SK-N-SH treated with all-trans-retinoic acid at 6 μM for 48 hours (cell line): ENCODE measurements around the gene ANKRD44.

Experiments
- ATAC-seq: fragments of 200-7000 bp; cut with Tn5 transposase; 3 replicates; pipeline ENCODE4 v1.9.1; 2020; ENCODE audit warnings: mild to moderate bottlenecking, moderate library complexity
- ARNTL ChIP-seq: fragments of 450-650 bp; formaldehyde crosslinking; IDR thresholded peaks from 2 replicates; pipeline ENCODE4 v1.5.0; 2020; ENCODE audit warnings: low read depth, mild to moderate bottlenecking, moderate library complexity, borderline replicate concordance
- BACH2 ChIP-seq: fragments of 250-450 bp; sonication (Bioruptor Pico); IDR thresholded peaks from 2 replicates; pipeline ENCODE4 v1.9.0; 2021; ENCODE audit warnings: mild to moderate bottlenecking, borderline replicate concordance
- CREB5 ChIP-seq: fragments of 250-450 bp; sonication (Bioruptor Pico); IDR thresholded peaks from 2 replicates; pipeline ENCODE4 v1.5.1; 2020; ENCODE audit warnings: low read depth, mild to moderate bottlenecking, moderate library complexity
- CSDC2 ChIP-seq: fragments of 250-450 bp; sonication (Bioruptor Pico); IDR thresholded peaks from 2 replicates; pipeline ENCODE4 v1.5.0; 2020; ENCODE audit warnings: mild to moderate bottlenecking, moderate library complexity
- CSRNP3 ChIP-seq: fragments of 250-450 bp; sonication (Bioruptor Pico); IDR thresholded peaks from 2 replicates; pipeline ENCODE4 v1.5.1; 2021; ENCODE audit warnings: mild to moderate bottlenecking, moderate library complexity
- ESRRG ChIP-seq: fragments of 250-450 bp; sonication (Bioruptor Pico); IDR thresholded peaks from 2 replicates; pipeline ENCODE4 v1.6.1; 2021; ENCODE audit warnings: mild to moderate bottlenecking
- GLIS3 ChIP-seq: fragments of 250-450 bp; sonication (Bioruptor Pico); IDR thresholded peaks from 2 replicates; pipeline ENCODE4 v1.5.0; 2020; ENCODE audit warnings: mild to moderate bottlenecking, moderate library complexity
- ISL1 ChIP-seq: fragments of 250-450 bp; sonication (Bioruptor Pico); IDR thresholded peaks from 2 replicates; pipeline ENCODE4 v2.1.2; 2022; ENCODE audit warnings: mild to moderate bottlenecking, moderate library complexity
- POU6F1 ChIP-seq: fragments of 250-450 bp; sonication (Bioruptor Pico); IDR thresholded peaks from 2 replicates; pipeline ENCODE4 v1.8.0; 2021; ENCODE audit warnings: low read depth, mild to moderate bottlenecking, moderate library complexity, borderline replicate concordance
- PPARA ChIP-seq: fragments of 250-450 bp; sonication (Bioruptor Pico); IDR thresholded peaks from 2 replicates; pipeline ENCODE4 v1.5.0; 2020; ENCODE audit warnings: mild to moderate bottlenecking, borderline replicate concordance
- RARB ChIP-seq: fragments of 250-450 bp; sonication (Bioruptor Pico); IDR thresholded peaks from 2 replicates; pipeline ENCODE4 v1.8.0; 2021; ENCODE audit warnings: mild to moderate bottlenecking, moderate library complexity
- SNAI2 ChIP-seq: fragments of 250-450 bp; sonication (Bioruptor Pico); IDR thresholded peaks from 2 replicates; pipeline ENCODE4 v1.5.0; 2020; ENCODE audit warnings: mild to moderate bottlenecking, moderate library complexity
- TCF4 ChIP-seq: fragments of 250-450 bp; sonication (Bioruptor Pico); IDR thresholded peaks from 2 replicates; pipeline ENCODE4 v1.8.0; 2021; ENCODE audit warnings: mild to moderate bottlenecking, moderate library complexity, borderline replicate concordance
- TOX ChIP-seq: fragments of 250-450 bp; sonication (Bioruptor Pico); IDR thresholded peaks from 2 replicates; pipeline ENCODE4 v1.8.0; 2021; ENCODE audit warnings: mild to moderate bottlenecking, moderate library complexity, borderline replicate concordance
- TSHZ2 ChIP-seq: fragments of 250-450 bp; sonication (Bioruptor Pico); IDR thresholded peaks from 2 replicates; pipeline ENCODE4 v1.5.0; 2020; ENCODE audit warnings: mild to moderate bottlenecking, moderate library complexity
- ZC3H10 ChIP-seq: fragments of 250-450 bp; sonication (Bioruptor Pico); IDR thresholded peaks from 2 replicates; pipeline ENCODE4 v1.5.1; 2021; ENCODE audit warnings: mild to moderate bottlenecking, moderate library complexity
- ZFP30 ChIP-seq: fragments of 450-650 bp; formaldehyde crosslinking; IDR thresholded peaks from 2 replicates; pipeline ENCODE4 v1.5.0; 2022; ENCODE audit warnings: mild to moderate bottlenecking, moderate library complexity
- ZNF565 ChIP-seq: fragments of 450-650 bp; formaldehyde crosslinking; conservative IDR thresholded peaks from 2 replicates; pipeline ENCODE4 v1.5.0; 2020; ENCODE audit warnings: low read depth, mild to moderate bottlenecking, moderate library complexity
- ZNF70 ChIP-seq: fragments of 450-650 bp; formaldehyde crosslinking; IDR thresholded peaks from 2 replicates; pipeline ENCODE4 v1.5.0; 2020; ENCODE audit warnings: mild to moderate bottlenecking, moderate library complexity
- ZNF8 ChIP-seq: fragments of 450-650 bp; formaldehyde crosslinking; IDR thresholded peaks from 2 replicates; pipeline ENCODE4 v1.5.0; 2020; ENCODE audit warnings: mild to moderate bottlenecking, moderate library complexity
- TF ChIP-seq, protein P1 (sequence below): fragments of 250-450 bp; sonication (Bioruptor Pico); IDR thresholded peaks from 2 replicates; pipeline ENCODE4 v1.8.0; 2020; ENCODE audit warnings: mild to moderate bottlenecking, moderate library complexity, borderline replicate concordance

The ANKRD44 gene

GRCh38 chr2:197212344-197213262 lies 98.0 kb downstream of the ANKRD44 start (continued):
- TF ChIP-seq CSRNP3 (CRISPR knock-in tag) (no peak), CSDC2 (CRISPR knock-in tag) (no peak), RARB (CRISPR knock-in tag) (no peak), ESRRG (CRISPR knock-in tag) (no peak), ISL1 (CRISPR knock-in tag) (no peak), ZC3H10 (CRISPR knock-in tag) (no peak), CREB5 (CRISPR knock-in tag) (no peak), ZNF70 (CRISPR knock-in tag) (no peak), ZNF8 (no peak), POU6F1 (no peak)

DNA sequence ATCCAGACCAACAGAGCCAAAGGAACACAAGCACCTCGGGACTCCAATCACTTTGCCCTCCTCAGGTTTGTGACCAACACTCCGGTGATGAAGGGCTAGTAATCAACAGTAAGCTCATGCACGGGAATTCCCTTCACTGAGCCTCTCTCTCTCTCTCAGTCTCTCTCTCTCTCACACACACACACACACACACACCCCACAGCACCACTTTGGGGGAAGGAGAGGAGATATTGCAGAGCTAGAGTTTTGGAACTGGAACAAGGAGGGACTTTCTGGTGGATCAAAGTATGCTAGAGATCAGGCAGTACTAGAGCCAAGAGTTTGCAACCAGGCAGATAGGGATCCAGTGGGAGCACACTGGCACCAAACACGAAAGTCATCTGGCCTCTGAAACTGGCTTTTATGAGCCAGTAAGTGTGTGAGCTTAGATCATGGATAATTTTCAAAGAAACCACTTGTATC lies 98.7 kb downstream of the ANKRD44 start:
- ATAC-seq, result no peak
- TF ChIP-seq TSHZ2, result no peak

- ATAC-seq, result no peak
Observed at GRCh38 chr2:197210430-197210829, 100.2 kb downstream of the ANKRD44 start.

More at GRCh38 chr2:197210430-197210829, 100.2 kb downstream of the ANKRD44 start:
- no peak for TF ChIP-seq ISL1 (CRISPR knock-in tag)
- TF ChIP-seq ZC3H10 (CRISPR knock-in tag), result no peak
- no peak for TF ChIP-seq BACH2 (CRISPR knock-in tag)
- TF ChIP-seq ZNF70 (CRISPR knock-in tag), result no peak
- no peak for TF ChIP-seq POU6F1
- no peak for TF ChIP-seq CSRNP3 (CRISPR knock-in tag)
- no peak for TF ChIP-seq ZFP30 (CRISPR knock-in tag)
- TF ChIP-seq CSDC2 (CRISPR knock-in tag), result no peak
- TF ChIP-seq ZNF565, result no peak
- no peak for TF ChIP-seq ARNTL (CRISPR knock-in tag)
- no peak for TF ChIP-seq RARB (CRISPR knock-in tag)
- TF ChIP-seq PPARA (CRISPR knock-in tag), result no peak
- TF ChIP-seq GLIS3 (CRISPR knock-in tag), result no peak
- no peak for TF ChIP-seq SNAI2 (CRISPR knock-in tag)
- TF ChIP-seq ZNF8, result no peak
- no peak for TF ChIP-seq ESRRG (CRISPR knock-in tag)
- TF ChIP-seq TOX (CRISPR knock-in tag), result no peak
- TF ChIP-seq, protein P1, sequence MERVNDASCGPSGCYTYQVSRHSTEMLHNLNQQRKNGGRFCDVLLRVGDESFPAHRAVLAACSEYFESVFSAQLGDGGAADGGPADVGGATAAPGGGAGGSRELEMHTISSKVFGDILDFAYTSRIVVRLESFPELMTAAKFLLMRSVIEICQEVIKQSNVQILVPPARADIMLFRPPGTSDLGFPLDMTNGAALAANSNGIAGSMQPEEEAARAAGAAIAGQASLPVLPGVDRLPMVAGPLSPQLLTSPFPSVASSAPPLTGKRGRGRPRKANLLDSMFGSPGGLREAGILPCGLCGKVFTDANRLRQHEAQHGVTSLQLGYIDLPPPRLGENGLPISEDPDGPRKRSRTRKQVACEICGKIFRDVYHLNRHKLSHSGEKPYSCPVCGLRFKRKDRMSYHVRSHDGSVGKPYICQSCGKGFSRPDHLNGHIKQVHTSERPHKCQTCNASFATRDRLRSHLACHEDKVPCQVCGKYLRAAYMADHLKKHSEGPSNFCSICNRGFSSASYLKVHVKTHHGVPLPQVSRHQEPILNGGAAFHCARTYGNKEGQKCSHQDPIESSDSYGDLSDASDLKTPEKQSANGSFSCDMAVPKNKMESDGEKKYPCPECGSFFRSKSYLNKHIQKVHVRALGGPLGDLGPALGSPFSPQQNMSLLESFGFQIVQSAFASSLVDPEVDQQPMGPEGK (CRISPR knock-in tag), result no peak
- TF ChIP-seq CREB5 (CRISPR knock-in tag), result no peak
- TF ChIP-seq TCF4 (CRISPR knock-in tag), result no peak
- TF ChIP-seq, all 23 proteins: peak for 0
